ENCODE results near the gene APC. TPM values are rescaled to one million over a fixed set of nuclear protein-coding genes. Genes with fewer than 3 reads are reported as not detected.

Gene APC
- total and polyA plus RNA-seq, 12 donors: 3.1 to 47.6 (median 36.6) TPM

DNA sequence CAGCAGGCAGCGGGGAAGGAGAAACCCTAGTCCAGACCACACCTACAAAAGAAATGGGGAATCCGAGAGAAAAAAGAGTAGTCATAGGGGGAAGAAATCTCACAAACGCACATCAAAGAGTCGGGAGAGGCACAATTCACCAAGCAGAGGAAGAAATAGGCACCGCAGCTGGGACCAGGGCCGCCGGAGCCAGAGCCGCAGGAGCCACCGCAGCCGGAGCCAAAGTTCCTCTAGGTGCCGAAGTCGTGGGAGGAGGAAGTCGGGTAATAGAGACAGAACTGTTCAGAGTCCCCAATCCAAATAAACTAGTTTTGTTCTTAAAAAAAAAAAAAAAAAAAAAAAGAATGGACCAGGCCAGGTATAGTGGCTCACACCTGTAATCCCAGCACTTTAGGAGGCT is 155.1 kb downstream of the APC start:
- H3K9me3 ChIP-seq: no peaks in the 10 kb centered on the region
- no peak for TF ChIP-seq CTCF (IDR thresholded peaks at IDR 0.05)
- no peak overlapping the region for H3K27ac ChIP-seq
- DNase-seq: no peak
- peaks cover 0 to 34% (median 9%) of the 10 kb centered on the region in 9 donors for H3K4me1 ChIP-seq
- intact Hi-C loops (cut with DNase I): no loop called here
- H3K27me3 ChIP-seq: no peaks in the 10 kb centered on the region
- H3K4me3 ChIP-seq: no peak overlapping the region
- WGBS, 2 donors: 96 to 97% methylated on average over 13 of the region's 13 CpGs
- no peak for ATAC-seq
- peaks cover 0 to 97% (median 9%) of the 10 kb centered on the region in 9 donors for H3K36me3 ChIP-seq

- Histone ChIP-seq H3K27ac (peak overlapping the region in 9 of 10 donors; percentile 45 to 83 (median 62)), H3K4me1 (peaks cover 0 to 29% (median 9%) of the 10 kb centered on the region in 9 donors), H3K4me3 (no peak overlapping the region), H3K9me3 (no peaks in the 10 kb centered on the region), H3K27me3 (no peaks in the 10 kb centered on the region), H3K36me3 (peaks cover 0 to 98% (median 20%) of the 10 kb centered on the region in 9 donors)
- DNase-seq (peak in 1 of 2 donors; percentile 48), ATAC-seq (peak; percentile 79 to 92 (median 88))
- no peak for TF ChIP-seq CTCF (IDR thresholded peaks at IDR 0.05)
- intact Hi-C loops (cut with DNase I): no loop called here
- WGBS, 2 donors: 36 to 64% methylated on average over 3 of the region's 3 CpGs
Observed at GRCh38 chr5:112895682-112896081, 158.0 kb downstream of the APC start.

Other genes with a start within 250 kb of the APC start
- 10 to 100 TPM; 19.4 to 33.9 (median 26.6) TPM for gene SRP19, start 123.4 kb downstream of the APC start, total RNA-seq
- gene SRP19, start 123.4 kb downstream of the APC start, polyA plus RNA-seq: 10 to 100 TPM; 66.5 to 80.1 TPM
- gene REEP5, start 184.3 kb downstream of the APC start, total RNA-seq: 100 to 1,000 TPM; 118 to 169 (median 134) TPM
- gene REEP5, start 184.3 kb downstream of the APC start, polyA plus RNA-seq: 10 to 100 TPM; 90.2 to 96.9 TPM
- gene DCP2, start 238.9 kb downstream of the APC start, total RNA-seq: 10 to 100 TPM; 13.7 to 24.5 (median 16.3) TPM
- 1 to 10 TPM; 3.1 to 4.8 TPM for gene DCP2, start 238.9 kb downstream of the APC start, polyA plus RNA-seq

All from heart right ventricle (tissue), 16 donors.